ENCODE results near the gene TMEM131.

The TMEM131 gene

GRCh38 chr2:98016908-98017670 lies 21.3 kb upstream of the TMEM131 start:
- Histone ChIP-seq H3K27me3 (ENCODE audit: insufficient read depth, low read length, poor library complexity) (peaks cover 2% of the 10 kb centered on the region), H3K4me3 (ENCODE audit: low read depth in 1 of 2, low read length in 2 of 2) (no peak overlapping the region), H3K27ac (ENCODE audit: low read length) (no peak overlapping the region), H3K79me2 (ENCODE audit: insufficient read depth, low read length) (no peaks in the 10 kb centered on the region), H4K20me1 (ENCODE audit: insufficient read depth, low read length) (no peaks in the 10 kb centered on the region), H3K9ac (ENCODE audit: low read depth, low read length) (no peak overlapping the region), H3K36me3 (ENCODE audit: insufficient read depth, low read length) (no peaks in the 10 kb centered on the region), H3K4me1 (ENCODE audit: insufficient read depth, low read length) (no peaks in the 10 kb centered on the region), H2AFZ (ENCODE audit: low read depth, low read length) (no peak overlapping the region), H3K4me2 (ENCODE audit: insufficient read depth, low read length) (no peak overlapping the region), H3K9me3 (ENCODE audit: insufficient read depth, low read length, severe bottlenecking) (no peaks in the 10 kb centered on the region)
- TF ChIP-seq EZH2 (IDR thresholded peaks at IDR 0.05; ENCODE audit: borderline replicate concordance, low read depth, low read length, severe bottlenecking) (no peak), CTCF (IDR thresholded peaks at IDR 0.05; ENCODE audit: borderline replicate concordance, extremely low read depth, low read length, poor library complexity, severe bottlenecking) (no peak)
- ATAC-seq (ENCODE audit: insufficient read depth, low read depth): no peak
- no peak for DNase-seq

- Histone ChIP-seq H3K79me2 (ENCODE audit: insufficient read depth, low read length) (no peaks in the 10 kb centered on the region), H2AFZ (ENCODE audit: low read depth, low read length) (no peak overlapping the region), H3K4me3 (ENCODE audit: low read depth in 1 of 2, low read length in 2 of 2) (no peak overlapping the region), H3K27ac (ENCODE audit: low read length) (no peak overlapping the region), H3K9me3 (ENCODE audit: insufficient read depth, low read length, severe bottlenecking) (no peaks in the 10 kb centered on the region), H3K36me3 (ENCODE audit: insufficient read depth, low read length) (no peaks in the 10 kb centered on the region), H3K9ac (ENCODE audit: low read depth, low read length) (no peak overlapping the region), H3K4me1 (ENCODE audit: insufficient read depth, low read length) (no peaks in the 10 kb centered on the region), H3K4me2 (ENCODE audit: insufficient read depth, low read length) (no peak overlapping the region), H3K27me3 (ENCODE audit: insufficient read depth, low read length, poor library complexity) (peaks cover 2% of the 10 kb centered on the region), H4K20me1 (ENCODE audit: insufficient read depth, low read length) (no peaks in the 10 kb centered on the region)
- DNase-seq (no peak), ATAC-seq (ENCODE audit: insufficient read depth, low read depth) (no peak)
- TF ChIP-seq CTCF (IDR thresholded peaks at IDR 0.05; ENCODE audit: borderline replicate concordance, extremely low read depth, low read length, poor library complexity, severe bottlenecking): no peak
- no peak for TF ChIP-seq EZH2 (IDR thresholded peaks at IDR 0.05; ENCODE audit: borderline replicate concordance, low read depth, low read length, severe bottlenecking)
These were observed 19.9 kb upstream of the TMEM131 start for GRCh38 chr2:98015671-98016070.

DNA sequence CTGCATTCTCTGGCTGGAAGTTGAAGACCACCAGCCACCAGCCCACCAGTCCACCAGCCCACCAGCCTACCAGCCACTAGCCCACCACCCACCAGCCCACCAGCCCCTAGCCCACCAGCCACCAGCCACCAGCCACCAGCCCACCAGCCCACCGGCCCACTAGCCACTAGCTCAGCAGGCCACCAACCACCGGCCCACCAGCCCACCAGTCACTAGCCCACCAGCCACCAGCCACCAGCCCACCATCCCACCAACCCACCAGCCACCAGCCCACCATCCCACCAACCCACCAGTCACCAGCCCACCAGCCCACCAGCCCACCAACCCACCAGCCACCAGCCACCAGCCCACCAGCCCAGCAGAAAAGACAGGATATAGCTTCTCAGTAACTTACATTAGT lies 18.6 kb upstream of the TMEM131 start:
- no peak for ATAC-seq (ENCODE audit: insufficient read depth, low read depth)
- Histone ChIP-seq H3K4me3 (ENCODE audit: low read depth in 1 of 2, low read length in 2 of 2) (no peak overlapping the region), H3K9me3 (ENCODE audit: insufficient read depth, low read length, severe bottlenecking) (no peaks in the 10 kb centered on the region), H2AFZ (ENCODE audit: low read depth, low read length) (no peak overlapping the region), H3K79me2 (ENCODE audit: insufficient read depth, low read length) (no peaks in the 10 kb centered on the region), H3K4me2 (ENCODE audit: insufficient read depth, low read length) (no peak overlapping the region), H3K36me3 (ENCODE audit: insufficient read depth, low read length) (no peaks in the 10 kb centered on the region), H3K27ac (ENCODE audit: low read length) (no peak overlapping the region), H3K4me1 (ENCODE audit: insufficient read depth, low read length) (no peaks in the 10 kb centered on the region), H4K20me1 (ENCODE audit: insufficient read depth, low read length) (no peaks in the 10 kb centered on the region), H3K27me3 (ENCODE audit: insufficient read depth, low read length, poor library complexity) (peaks cover 2% of the 10 kb centered on the region), H3K9ac (ENCODE audit: low read depth, low read length) (no peak overlapping the region)
- no peak for TF ChIP-seq EZH2 (IDR thresholded peaks at IDR 0.05; ENCODE audit: borderline replicate concordance, low read depth, low read length, severe bottlenecking)
- no peak for TF ChIP-seq CTCF (IDR thresholded peaks at IDR 0.05; ENCODE audit: borderline replicate concordance, extremely low read depth, low read length, poor library complexity, severe bottlenecking)
- no peak for DNase-seq

Measured in DND-41 (cell line).